Adrenal gland (tissue), 5 donors: ENCODE results near the gene TAF6.

Experiments
- POLR2A ChIP-seq, 2 donors: fragments of 450-650 bp; IDR thresholded peaks; one replicate each; pipeline ENCODE4 v1.6.1; 2017; ENCODE audit warnings: antibody characterized with exemption in 2 of 2, mild to moderate bottlenecking in 2 of 2, moderate library complexity in 1 of 2
- TF ChIP-seq, protein P1 (sequence below), 6 experiments: fragments of 450-650 bp in 4 of 6; fragments of 200-600 bp in 2 of 6; sonication (generic) in 1 of 6; IDR thresholded peaks; 1 replicate in 5 of 6; 2 replicates in 1 of 6; pipeline versions ENCODE4 v1.5.1 to v1.8.0; 2016 to 2021; ENCODE audit warnings: antibody characterized with exemption in 6 of 6, mild to moderate bottlenecking in 2 of 6, moderate library complexity in 1 of 6
- donor health status: DM: no; HTN: no; CAD: no.

DNA sequence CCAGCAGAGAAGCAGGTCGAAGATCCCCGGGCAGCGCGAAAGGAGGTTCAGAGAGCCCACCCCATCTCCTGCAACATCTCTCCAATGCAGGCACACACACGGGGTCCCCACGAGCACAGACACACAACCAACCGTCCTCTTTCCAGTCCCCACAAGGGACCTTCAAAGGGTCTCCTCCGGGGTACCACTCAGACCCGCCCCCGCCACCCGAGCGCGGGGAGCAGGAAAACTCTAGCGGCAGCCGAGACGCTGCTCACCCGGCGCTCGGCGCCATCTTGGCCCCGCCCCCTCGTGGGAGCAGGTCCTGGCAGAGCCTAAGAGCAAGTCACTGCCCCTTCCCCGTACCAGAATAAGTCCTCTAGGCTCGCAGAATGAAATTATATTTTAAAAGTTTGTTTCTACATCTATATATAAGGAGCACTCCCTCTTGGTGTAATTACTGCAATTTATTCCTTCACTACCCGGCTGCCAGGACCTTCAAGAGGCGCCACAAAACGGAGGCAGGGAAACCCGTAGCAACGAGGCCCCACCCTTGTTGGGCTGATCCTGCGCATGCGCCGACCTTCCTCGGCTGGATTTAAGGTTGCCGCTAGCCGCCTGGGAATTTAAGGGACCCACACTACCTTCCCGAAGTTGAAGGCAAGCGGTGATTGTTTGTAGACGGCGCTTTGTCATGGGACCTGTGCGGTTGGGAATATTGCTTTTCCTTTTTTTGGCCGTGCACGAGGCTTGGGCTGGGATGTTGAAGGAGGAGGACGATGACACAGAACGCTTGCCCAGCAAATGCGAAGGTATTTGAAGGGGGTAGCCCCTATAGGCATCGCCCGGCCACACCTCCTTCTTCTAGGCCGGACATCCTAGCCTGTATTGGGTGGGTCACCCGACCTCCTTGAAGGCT lies at the start of gene TAF6, which contains the start of gene CNPY4:
- TF ChIP-seq, protein P1, sequence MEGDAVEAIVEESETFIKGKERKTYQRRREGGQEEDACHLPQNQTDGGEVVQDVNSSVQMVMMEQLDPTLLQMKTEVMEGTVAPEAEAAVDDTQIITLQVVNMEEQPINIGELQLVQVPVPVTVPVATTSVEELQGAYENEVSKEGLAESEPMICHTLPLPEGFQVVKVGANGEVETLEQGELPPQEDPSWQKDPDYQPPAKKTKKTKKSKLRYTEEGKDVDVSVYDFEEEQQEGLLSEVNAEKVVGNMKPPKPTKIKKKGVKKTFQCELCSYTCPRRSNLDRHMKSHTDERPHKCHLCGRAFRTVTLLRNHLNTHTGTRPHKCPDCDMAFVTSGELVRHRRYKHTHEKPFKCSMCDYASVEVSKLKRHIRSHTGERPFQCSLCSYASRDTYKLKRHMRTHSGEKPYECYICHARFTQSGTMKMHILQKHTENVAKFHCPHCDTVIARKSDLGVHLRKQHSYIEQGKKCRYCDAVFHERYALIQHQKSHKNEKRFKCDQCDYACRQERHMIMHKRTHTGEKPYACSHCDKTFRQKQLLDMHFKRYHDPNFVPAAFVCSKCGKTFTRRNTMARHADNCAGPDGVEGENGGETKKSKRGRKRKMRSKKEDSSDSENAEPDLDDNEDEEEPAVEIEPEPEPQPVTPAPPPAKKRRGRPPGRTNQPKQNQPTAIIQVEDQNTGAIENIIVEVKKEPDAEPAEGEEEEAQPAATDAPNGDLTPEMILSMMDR (IDR thresholded peaks at IDR 0.05), result peak in 2 of 6 experiments; percentile 10 to 13
- peak; percentile 52 to 77 for TF ChIP-seq POLR2A (IDR thresholded peaks at IDR 0.05)
